C4-2B (cell line): ENCODE data around the gene ANKRD63.

Source experiments
- ZFX ChIP-seq: fragments of 450-650 bp; IDR thresholded peaks from 2 replicates; pipeline ENCODE4 v1.6.1; 2017
- TF ChIP-seq, protein P1 (sequence below): fragments of 450-650 bp; conservative IDR thresholded peaks from 2 replicates; pipeline ENCODE4 v1.5.1; 2017; ENCODE audit warnings: mild to moderate bottlenecking

DNA sequence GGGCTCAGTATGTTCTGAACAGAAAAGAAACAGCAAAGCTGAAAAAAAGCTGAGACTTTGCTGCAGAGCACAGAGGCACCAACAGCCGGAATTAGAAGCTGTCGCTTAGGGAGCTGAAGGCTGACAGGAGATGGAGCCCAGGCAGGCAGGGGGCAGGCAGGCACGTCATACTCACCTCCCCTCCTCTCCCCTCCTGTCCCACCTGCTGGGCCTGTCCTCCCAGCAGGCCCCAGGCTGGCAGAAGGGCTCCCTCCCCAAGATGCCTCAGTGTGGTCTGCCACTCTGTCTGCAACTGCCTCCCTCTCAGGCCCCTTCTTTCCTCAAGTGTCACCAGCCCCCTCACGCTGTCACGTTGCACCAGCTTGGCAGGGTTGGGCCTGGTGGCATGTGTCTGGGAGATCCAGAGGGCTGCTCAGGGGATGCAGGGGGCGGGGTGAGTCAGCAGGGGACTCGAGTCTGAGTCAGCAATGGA lies 3.2 kb upstream of the ANKRD63 start:
- TF ChIP-seq, protein P1, sequence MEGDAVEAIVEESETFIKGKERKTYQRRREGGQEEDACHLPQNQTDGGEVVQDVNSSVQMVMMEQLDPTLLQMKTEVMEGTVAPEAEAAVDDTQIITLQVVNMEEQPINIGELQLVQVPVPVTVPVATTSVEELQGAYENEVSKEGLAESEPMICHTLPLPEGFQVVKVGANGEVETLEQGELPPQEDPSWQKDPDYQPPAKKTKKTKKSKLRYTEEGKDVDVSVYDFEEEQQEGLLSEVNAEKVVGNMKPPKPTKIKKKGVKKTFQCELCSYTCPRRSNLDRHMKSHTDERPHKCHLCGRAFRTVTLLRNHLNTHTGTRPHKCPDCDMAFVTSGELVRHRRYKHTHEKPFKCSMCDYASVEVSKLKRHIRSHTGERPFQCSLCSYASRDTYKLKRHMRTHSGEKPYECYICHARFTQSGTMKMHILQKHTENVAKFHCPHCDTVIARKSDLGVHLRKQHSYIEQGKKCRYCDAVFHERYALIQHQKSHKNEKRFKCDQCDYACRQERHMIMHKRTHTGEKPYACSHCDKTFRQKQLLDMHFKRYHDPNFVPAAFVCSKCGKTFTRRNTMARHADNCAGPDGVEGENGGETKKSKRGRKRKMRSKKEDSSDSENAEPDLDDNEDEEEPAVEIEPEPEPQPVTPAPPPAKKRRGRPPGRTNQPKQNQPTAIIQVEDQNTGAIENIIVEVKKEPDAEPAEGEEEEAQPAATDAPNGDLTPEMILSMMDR: no peak
- no peak for TF ChIP-seq ZFX
